Stimulated activated CD4-positive, alpha-beta T cell treated with anti-CD3 and anti-CD28 coated beads, Interleukin-4, amount 100 ng/mL, for 4 hours (primary cell): ENCODE results near the gene ADM.
A peak's percentile ranks its signal among the peaks of the same experiment; 100 is the strongest.

Source experiments
- DNase-seq, 2 experiments: peaks; one replicate each; pipeline ENCODE4 v3.0.0-alpha.2; 2020

The ADM gene

GRCh38 chr11:10310301-10310841 lies 5.5 kb downstream of the ADM start:
- DNase-seq: no peak

- DNase-seq: no peak
Observed at GRCh38 chr11:10311802-10312201, 6.9 kb downstream of the ADM start.

GRCh38 chr11:10314199-10315072 lies 9.6 kb downstream of the ADM start:
- DNase-seq: no peak

- DNase-seq: no peak
Observed at GRCh38 chr11:10315083-10315482, 10.2 kb downstream of the ADM start.

GRCh38 chr11:10317151-10317755 lies 12.4 kb downstream of the ADM start:
- no peak for DNase-seq

GRCh38 chr11:10317776-10318526 lies 13.1 kb downstream of the ADM start:
- no peak for DNase-seq

GRCh38 chr11:10318527-10318802 lies 13.6 kb downstream of the ADM start:
- DNase-seq: no peak

GRCh38 chr11:10319702-10320558 lies 15.1 kb downstream of the ADM start:
- DNase-seq: no peak

GRCh38 chr11:10320736-10321465 lies 16.0 kb downstream of the ADM start:
- DNase-seq: no peak

GRCh38 chr11:10322401-10322800 lies 17.5 kb downstream of the ADM start:
- DNase-seq: no peak

GRCh38 chr11:10322830-10323792 lies 18.2 kb downstream of the ADM start:
- DNase-seq: peak; percentile 20 to 67

GRCh38 chr11:10323793-10324170 lies 18.9 kb downstream of the ADM start:
- DNase-seq: no peak

- no peak for DNase-seq
Observed at GRCh38 chr11:10324474-10324873, 19.6 kb downstream of the ADM start.

- no peak for DNase-seq
Observed at GRCh38 chr11:10325277-10326011, 20.6 kb downstream of the ADM start.

GRCh38 chr11:10326012-10326964 lies 21.4 kb downstream of the ADM start:
- no peak for DNase-seq

- no peak for DNase-seq
Observed at GRCh38 chr11:10327254-10327653, 22.4 kb downstream of the ADM start.

- DNase-seq: no peak
Observed at GRCh38 chr11:10328314-10329098, 23.6 kb downstream of the ADM start.

GRCh38 chr11:10329356-10329755 lies 24.5 kb downstream of the ADM start:
- DNase-seq: no peak
